ENCODE results near the gene RENBP. TPM values are rescaled to one million over a fixed set of nuclear protein-coding genes. Genes with fewer than 3 reads are reported as not detected.

RENBP gene
- polyA plus RNA-seq, 4 donors: 16.3 to 27.1 (median 18.8) TPM

- peak; percentile 76 to 82 (median 78) for DNase-seq (ENCODE audit: low read depth in 4 of 4, low spot score in 3 of 4)
These were observed 27.3 kb upstream of the RENBP start, which contains the start of gene HCFC1 for GRCh38 chrX:153971450-153972367. Gene HCFC1, minus strand, starts transcription at chrX:153971818. Its CDS starts 978 bp downstream, at chrX:153970840.

GRCh38 chrX:153971124-153971449 lies 26.6 kb upstream of the RENBP start:
- peak in 2 of 4 donors; percentile 51 to 65 for DNase-seq (ENCODE audit: low read depth in 4 of 4, low spot score in 3 of 4)

GRCh38 chrX:153970357-153971123 lies 26.1 kb upstream of the RENBP start:
- DNase-seq (ENCODE audit: low read depth in 4 of 4, low spot score in 3 of 4): peak in 1 of 4 donors; percentile 41

- DNase-seq (ENCODE audit: low read depth in 4 of 4, low spot score in 3 of 4): no peak
These were observed 25.5 kb upstream of the RENBP start for GRCh38 chrX:153969904-153970356.

GRCh38 chrX:153969125-153969903 lies 24.9 kb upstream of the RENBP start:
- no peak for DNase-seq (ENCODE audit: low read depth in 4 of 4, low spot score in 3 of 4)

GRCh38 chrX:153968754-153969124 lies 24.3 kb upstream of the RENBP start:
- no peak for DNase-seq (ENCODE audit: low read depth in 4 of 4, low spot score in 3 of 4)

- DNase-seq (ENCODE audit: low read depth in 4 of 4, low spot score in 3 of 4): no peak
These were observed 23.8 kb upstream of the RENBP start for GRCh38 chrX:153968255-153968654.

- no peak for DNase-seq (ENCODE audit: low read depth in 4 of 4, low spot score in 3 of 4)
These were observed 23.2 kb upstream of the RENBP start for GRCh38 chrX:153967536-153968224.

- no peak for DNase-seq (ENCODE audit: low read depth in 4 of 4, low spot score in 3 of 4)
These were observed 22.5 kb upstream of the RENBP start for GRCh38 chrX:153966841-153967535.

GRCh38 chrX:153966283-153966688 lies 21.8 kb upstream of the RENBP start:
- DNase-seq (ENCODE audit: low read depth in 4 of 4, low spot score in 3 of 4): no peak

- DNase-seq (ENCODE audit: low read depth in 4 of 4, low spot score in 3 of 4): no peak
These were observed 21.0 kb upstream of the RENBP start for GRCh38 chrX:153965406-153965805.

GRCh38 chrX:153964105-153964504 lies 19.7 kb upstream of the RENBP start:
- DNase-seq (ENCODE audit: low read depth in 4 of 4, low spot score in 3 of 4): no peak

- no peak for DNase-seq (ENCODE audit: low read depth in 4 of 4, low spot score in 3 of 4)
These were observed 19.1 kb upstream of the RENBP start for GRCh38 chrX:153963546-153963945.

GRCh38 chrX:153961292-153961691 lies 16.8 kb upstream of the RENBP start:
- no peak for DNase-seq (ENCODE audit: low read depth in 4 of 4, low spot score in 3 of 4)

- no peak for DNase-seq (ENCODE audit: low read depth in 4 of 4, low spot score in 3 of 4)
These were observed 16.3 kb upstream of the RENBP start for GRCh38 chrX:153960786-153961185.

GRCh38 chrX:153960077-153960476 lies 15.6 kb upstream of the RENBP start:
- no peak for DNase-seq (ENCODE audit: low read depth in 4 of 4, low spot score in 3 of 4)

GRCh38 chrX:153959649-153960048 lies 15.2 kb upstream of the RENBP start:
- no peak for DNase-seq (ENCODE audit: low read depth in 4 of 4, low spot score in 3 of 4)

GRCh38 chrX:153958605-153959004 lies 14.2 kb upstream of the RENBP start:
- no peak for DNase-seq (ENCODE audit: low read depth in 4 of 4, low spot score in 3 of 4)

GRCh38 chrX:153957224-153957623 lies 12.8 kb upstream of the RENBP start:
- DNase-seq (ENCODE audit: low read depth in 4 of 4, low spot score in 3 of 4): no peak

Measured in right renal pelvis (tissue), 4 donors.